ENCODE results near the gene AHNAK2.

AHNAK2 gene

DNA sequence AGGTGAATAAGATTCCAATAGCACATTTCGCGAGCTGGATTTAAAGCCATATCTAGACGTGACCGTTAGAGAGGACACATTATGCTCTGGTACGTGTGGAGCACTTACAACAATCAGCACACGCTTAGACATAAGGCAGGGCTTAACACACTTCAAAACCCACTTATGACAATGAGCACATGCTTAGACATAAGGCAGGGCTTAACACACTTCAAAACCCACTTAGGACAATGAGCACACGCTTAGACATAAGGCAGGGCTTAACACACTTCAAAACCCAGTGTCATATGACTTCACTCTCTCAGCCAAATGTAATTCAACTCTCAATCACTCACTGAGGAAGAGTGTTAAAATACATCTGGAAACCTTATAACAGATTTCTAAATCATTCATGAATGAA is 64.7 kb downstream of the AHNAK2 start:
- POLR2A ChIA-PET, result no interaction called here
- Histone ChIP-seq H3K9me3 (ENCODE audit: control insufficient read depth, insufficient read depth, low read depth, low read length) (no peaks in the 10 kb centered on the region), H3K4me1 (ENCODE audit: control insufficient read depth, insufficient read depth, low read length) (no peaks in the 10 kb centered on the region), H3K4me3 (ENCODE audit: low read depth, low read length) (no peak overlapping the region), H3K27ac (ENCODE audit: extremely low read depth, low read depth, low read length) (no peak overlapping the region), H3K36me3 (ENCODE audit: control insufficient read depth in 2 of 2, insufficient read depth in 1 of 2, low read length in 2 of 2) (no peaks in the 10 kb centered on the region)
- TF ChIP-seq ZFP41 (tag by site-specific recombination; IDR thresholded peaks at IDR 0.05; ENCODE audit: borderline replicate concordance) (no peak), ZNF645 (tag by site-specific recombination; IDR thresholded peaks at IDR 0.05) (no peak), OVOL3 (tag by site-specific recombination; IDR thresholded peaks at IDR 0.05) (no peak), ZNF654 (tag by site-specific recombination; IDR thresholded peaks at IDR 0.05; ENCODE audit: low read depth) (no peak), ZNF660 (tag by site-specific recombination; IDR thresholded peaks at IDR 0.05) (no peak)
- TF ChIP-seq, protein P1, sequence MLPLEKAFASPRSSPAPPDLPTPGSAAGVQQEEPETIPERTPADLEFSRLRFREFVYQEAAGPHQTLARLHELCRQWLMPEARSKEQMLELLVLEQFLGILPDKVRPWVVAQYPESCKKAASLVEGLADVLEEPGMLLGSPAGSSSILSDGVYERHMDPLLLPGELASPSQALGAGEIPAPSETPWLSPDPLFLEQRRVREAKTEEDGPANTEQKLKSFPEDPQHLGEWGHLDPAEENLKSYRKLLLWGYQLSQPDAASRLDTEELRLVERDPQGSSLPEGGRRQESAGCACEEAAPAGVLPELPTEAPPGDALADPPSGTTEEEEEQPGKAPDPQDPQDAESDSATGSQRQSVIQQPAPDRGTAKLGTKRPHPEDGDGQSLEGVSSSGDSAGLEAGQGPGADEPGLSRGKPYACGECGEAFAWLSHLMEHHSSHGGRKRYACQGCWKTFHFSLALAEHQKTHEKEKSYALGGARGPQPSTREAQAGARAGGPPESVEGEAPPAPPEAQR (tag by site-specific recombination; IDR thresholded peaks at IDR 0.05), result no peak
- CTCF ChIA-PET, result interaction anchor here (1.3 kb wide), 1 partner anchor 145 kb away, joined by 4 read pairs; no protein-coding TSS in a partner anchor

DNA sequence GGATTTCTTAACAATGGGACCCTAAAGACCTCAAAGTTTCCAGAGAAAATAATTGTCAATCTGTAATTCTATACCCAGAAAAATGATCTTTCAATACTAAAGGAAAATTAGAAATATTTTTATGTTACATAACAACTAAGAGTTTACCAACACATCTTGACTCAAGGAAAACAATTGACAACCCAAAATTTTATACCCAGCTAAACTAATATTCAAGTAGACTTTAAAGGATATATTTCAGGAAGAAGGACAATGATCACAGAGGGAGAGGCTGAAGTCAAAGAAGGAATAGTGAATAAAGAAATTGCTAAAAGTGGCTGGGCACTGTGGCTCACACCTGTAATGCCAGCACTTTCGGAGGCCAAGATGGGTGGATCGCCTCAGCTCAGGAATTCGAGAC is 66.1 kb downstream of the AHNAK2 start:
- Histone ChIP-seq H3K9me3 (ENCODE audit: control insufficient read depth, insufficient read depth, low read depth, low read length) (no peaks in the 10 kb centered on the region), H3K27ac (ENCODE audit: extremely low read depth, low read depth, low read length) (no peak overlapping the region), H3K4me3 (ENCODE audit: low read depth, low read length) (no peak overlapping the region), H3K36me3 (ENCODE audit: control insufficient read depth in 2 of 2, insufficient read depth in 1 of 2, low read length in 2 of 2) (no peaks in the 10 kb centered on the region), H3K4me1 (ENCODE audit: control insufficient read depth, insufficient read depth, low read length) (no peaks in the 10 kb centered on the region)
- TF ChIP-seq, protein P2, sequence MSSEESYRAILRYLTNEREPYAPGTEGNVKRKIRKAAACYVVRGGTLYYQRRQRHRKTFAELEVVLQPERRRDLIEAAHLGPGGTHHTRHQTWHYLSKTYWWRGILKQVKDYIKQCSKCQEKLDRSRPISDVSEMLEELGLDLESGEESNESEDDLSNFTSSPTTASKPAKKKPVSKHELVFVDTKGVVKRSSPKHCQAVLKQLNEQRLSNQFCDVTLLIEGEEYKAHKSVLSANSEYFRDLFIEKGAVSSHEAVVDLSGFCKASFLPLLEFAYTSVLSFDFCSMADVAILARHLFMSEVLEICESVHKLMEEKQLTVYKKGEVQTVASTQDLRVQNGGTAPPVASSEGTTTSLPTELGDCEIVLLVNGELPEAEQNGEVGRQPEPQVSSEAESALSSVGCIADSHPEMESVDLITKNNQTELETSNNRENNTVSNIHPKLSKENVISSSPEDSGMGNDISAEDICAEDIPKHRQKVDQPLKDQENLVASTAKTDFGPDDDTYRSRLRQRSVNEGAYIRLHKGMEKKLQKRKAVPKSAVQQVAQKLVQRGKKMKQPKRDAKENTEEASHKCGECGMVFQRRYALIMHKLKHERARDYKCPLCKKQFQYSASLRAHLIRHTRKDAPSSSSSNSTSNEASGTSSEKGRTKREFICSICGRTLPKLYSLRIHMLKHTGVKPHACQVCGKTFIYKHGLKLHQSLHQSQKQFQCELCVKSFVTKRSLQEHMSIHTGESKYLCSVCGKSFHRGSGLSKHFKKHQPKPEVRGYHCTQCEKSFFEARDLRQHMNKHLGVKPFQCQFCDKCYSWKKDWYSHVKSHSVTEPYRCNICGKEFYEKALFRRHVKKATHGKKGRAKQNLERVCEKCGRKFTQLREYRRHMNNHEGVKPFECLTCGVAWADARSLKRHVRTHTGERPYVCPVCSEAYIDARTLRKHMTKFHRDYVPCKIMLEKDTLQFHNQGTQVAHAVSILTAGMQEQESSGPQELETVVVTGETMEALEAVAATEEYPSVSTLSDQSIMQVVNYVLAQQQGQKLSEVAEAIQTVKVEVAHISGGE (tag by site-specific recombination; conservative IDR thresholded peaks at IDR 0.05; ENCODE audit: low read depth), result no peak
- TF ChIP-seq ZNF169 (tag by site-specific recombination; IDR thresholded peaks at IDR 0.05) (no peak), SETDB1 (IDR thresholded peaks at IDR 0.05; ENCODE audit: insufficient read length, low read length) (peak; percentile 47), ZNF280C (tag by site-specific recombination; IDR thresholded peaks at IDR 0.05) (no peak), ZNF610 (tag by site-specific recombination; IDR thresholded peaks at IDR 0.05; ENCODE audit: borderline replicate concordance) (no peak), ZNF174 (tag by site-specific recombination; IDR thresholded peaks at IDR 0.05) (no peak), ZNF621 (tag by site-specific recombination; IDR thresholded peaks at IDR 0.05) (no peak)
- TF ChIP-seq, protein P3, sequence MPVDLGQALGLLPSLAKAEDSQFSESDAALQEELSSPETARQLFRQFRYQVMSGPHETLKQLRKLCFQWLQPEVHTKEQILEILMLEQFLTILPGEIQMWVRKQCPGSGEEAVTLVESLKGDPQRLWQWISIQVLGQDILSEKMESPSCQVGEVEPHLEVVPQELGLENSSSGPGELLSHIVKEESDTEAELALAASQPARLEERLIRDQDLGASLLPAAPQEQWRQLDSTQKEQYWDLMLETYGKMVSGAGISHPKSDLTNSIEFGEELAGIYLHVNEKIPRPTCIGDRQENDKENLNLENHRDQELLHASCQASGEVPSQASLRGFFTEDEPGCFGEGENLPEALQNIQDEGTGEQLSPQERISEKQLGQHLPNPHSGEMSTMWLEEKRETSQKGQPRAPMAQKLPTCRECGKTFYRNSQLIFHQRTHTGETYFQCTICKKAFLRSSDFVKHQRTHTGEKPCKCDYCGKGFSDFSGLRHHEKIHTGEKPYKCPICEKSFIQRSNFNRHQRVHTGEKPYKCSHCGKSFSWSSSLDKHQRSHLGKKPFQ (tag by site-specific recombination; IDR thresholded peaks at IDR 0.05), result no peak
- ChIA-PET CTCF (interaction anchor here (1.2 kb wide), 1 partner anchor 63 kb away, joined by 3 read pairs; no protein-coding TSS in a partner anchor), POLR2A (no interaction called here)

All from HEK293 (cell line).